ENCODE results near the gene GJB1.
"Not testable (repeated sequence)": the region's sequence is repeated elsewhere in the genome, so short reads cannot be mapped to it uniquely, and the experiment has no call there.

GJB1 gene

DNA sequence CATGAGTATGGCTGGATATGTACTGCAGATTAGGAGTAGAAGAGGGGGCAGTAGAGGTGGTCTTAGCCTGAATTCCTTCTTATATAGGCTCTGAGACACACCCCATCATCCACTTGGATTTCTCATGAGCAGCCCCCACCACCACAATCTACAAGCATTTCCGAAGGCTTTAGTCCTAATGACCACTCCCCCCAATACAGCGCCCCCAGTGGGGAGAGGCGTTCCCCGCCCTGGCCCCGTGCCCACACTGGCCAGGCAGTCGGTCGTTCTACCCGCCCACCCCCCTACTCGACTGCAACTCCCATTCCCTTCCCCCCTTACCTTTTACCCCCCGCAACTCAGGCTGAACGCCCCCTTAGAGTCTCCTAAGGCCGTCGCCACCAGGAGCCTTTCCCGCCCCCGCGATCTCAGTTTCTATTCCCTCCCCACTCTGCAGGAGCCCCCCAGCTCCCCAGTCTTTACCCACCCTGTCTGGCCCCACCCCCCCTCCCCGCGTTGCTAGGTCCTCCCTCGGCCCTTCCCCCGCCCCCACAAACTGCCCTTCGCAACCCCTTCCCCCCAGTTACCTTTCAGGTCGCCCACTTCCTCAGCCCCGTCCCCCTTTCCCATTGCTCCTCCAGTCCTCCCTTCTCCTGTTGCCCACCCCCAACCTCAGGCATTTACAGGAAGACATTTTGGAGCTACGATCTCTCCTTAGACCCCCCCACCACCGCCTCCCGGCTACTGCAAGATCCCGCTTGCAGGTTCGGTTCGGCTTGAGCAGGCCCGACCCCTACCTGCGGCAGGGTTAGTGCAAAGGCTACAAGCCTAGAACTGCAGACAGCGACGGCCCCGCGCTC lies 30.4 kb downstream of the GJB1 start:
- peak in 5 of 10 donors; percentile 19 to 89 (median 36) for DNase-seq
- intact Hi-C loops (cut with DNase I) = loop anchor here (2.0 kb wide), 1 partner anchor 29 kb away; the partner anchor contains the start of gene NONO

- intact Hi-C loops (cut with DNase I) = loop anchor here (2.0 kb wide), 1 partner anchor 28 kb away; the partner anchor contains the start of gene NONO
- DNase-seq = peak; percentile 75 to 98 (median 86)
Measured at GRCh38 chrX:71254092-71254963, 31.3 kb downstream of the GJB1 start, which contains the start of gene ZMYM3. TSS of gene ZMYM3 (minus strand) at chrX:71254140. CDS start at chrX:71253255, 885 bp downstream.

DNA sequence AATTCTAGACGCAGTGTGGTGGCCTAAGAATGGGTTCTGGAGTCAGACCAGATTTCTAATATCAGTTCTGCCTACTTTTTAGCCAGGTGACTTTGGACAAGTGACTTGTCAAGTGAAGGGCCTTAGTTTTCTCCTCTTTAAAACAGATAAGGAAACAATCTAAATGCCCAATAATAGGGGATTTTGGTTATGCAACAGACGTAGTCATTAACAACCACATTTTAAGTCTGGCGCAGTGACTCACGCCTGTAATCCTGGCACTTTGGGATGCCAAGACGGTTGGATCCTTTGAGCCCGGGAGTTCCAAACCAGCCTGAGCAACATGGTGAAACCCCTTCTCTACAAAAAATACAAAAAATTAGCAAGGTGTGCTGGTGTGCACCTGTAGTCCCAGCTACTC lies 33.0 kb downstream of the GJB1 start:
- intact Hi-C loops (cut with DNase I) = no loop called here
- no peak for DNase-seq

DNA sequence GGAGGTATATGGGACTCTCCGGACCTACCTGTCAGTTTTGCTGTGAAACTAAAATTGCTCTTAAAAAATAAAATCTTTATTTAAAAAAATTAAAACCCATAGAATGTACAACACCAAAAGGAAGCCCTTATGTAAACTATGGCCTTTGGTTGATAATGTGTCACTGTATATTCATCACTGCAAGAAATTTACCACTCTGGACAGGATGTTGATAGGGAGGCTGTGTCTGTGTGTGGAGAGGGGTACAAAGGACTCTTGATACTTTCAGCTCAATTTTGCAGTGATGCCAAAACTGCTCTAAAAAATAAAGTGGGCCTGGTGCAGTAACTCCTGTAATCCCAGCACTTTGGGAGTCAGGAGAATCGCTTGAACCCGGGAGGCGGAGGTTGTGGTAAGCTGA lies 33.8 kb downstream of the GJB1 start:
- DNase-seq = no peak
- intact Hi-C loops (cut with DNase I) = no loop called here

DNA sequence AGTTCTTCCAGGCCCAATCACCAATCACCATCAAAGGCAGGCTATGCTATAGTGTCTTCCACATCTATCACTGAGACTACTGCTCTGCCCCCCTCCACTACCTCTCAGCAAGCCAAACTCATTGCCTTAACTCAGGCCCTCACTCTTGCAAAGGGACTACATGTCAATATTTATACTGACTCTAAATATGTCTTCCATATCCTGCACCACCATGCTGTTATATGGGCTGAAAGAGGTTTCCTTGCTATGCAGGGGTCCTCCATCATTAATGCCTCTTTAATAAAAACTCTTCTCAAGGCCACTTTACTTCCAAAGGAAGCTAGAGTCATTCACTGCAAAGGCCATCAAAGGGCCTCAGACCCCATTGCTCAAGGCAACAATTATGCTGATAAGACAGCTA lies 45.6 kb downstream of the GJB1 start:
- DNase-seq; intact Hi-C loops (cut with DNase I): not testable (repeated sequence)

DNA sequence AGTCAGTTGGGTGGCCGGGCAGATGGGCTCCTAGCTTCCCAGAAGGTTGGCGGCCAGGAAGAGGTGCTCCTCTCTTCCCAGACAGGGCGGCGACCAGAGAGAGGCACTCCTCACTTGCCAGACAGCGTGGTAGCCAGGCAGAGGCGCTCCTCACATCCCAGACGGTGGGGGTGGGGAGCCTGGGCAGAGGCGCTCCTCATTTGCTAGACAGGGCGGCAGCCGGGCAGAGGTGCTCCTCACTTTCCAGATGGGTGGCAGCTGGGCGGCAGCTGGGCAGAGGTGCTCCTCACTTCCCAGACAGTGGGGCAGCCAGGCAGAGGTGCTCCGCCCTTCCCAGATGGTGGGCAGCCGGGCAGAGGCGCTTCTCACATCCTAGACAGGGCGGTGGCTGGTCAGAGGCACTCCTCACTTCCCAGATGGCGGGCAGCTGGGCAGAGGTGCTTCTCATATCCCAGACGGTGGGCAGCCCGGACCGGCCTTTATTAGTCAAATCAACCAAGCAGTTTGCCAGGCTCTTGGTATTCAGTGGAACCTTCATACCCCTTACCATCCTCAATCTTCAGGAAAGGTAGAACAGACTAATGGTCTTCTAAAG lies 46.9 kb downstream of the GJB1 start:
- intact Hi-C loops (cut with DNase I) = no loop called here

GRCh38 chrX:71272313-71272712 lies 49.3 kb downstream of the GJB1 start:
- DNase-seq; intact Hi-C loops (cut with DNase I): not testable (repeated sequence)

More for the DNA sequence above, 46.9 kb downstream of the GJB1 start:
- peak in 1 of 10 donors; percentile 81 for DNase-seq

Measured in posterior cingulate gyrus (tissue), 11 donors.